ENCODE measurements around the gene ZNF521.
"Not testable (repeated sequence)": the region's sequence is repeated elsewhere in the genome, so short reads cannot be mapped to it uniquely, and the experiment has no call there.

ZNF521 gene

DNA sequence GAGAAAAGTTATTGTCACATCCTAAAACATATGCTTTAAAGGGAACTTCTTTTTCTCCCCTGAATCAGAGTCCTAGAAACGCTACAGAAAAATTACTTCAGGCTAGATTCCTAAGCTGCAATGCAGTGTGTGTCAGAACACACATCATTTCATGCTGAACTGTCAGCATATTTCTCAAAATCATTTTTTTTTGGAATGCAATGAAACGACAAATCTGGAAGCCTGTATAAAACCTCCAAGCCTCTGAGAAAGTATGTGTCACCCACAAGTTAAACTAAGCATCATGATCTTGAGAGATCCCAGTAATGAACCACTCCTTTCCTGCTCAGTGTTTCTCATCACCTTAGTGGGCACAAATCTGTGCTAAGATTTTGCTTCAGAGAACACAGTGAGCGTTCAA lies 276.2 kb downstream of the ZNF521 start:
- DNase-seq (ENCODE audit: low read depth): no peak

DNA sequence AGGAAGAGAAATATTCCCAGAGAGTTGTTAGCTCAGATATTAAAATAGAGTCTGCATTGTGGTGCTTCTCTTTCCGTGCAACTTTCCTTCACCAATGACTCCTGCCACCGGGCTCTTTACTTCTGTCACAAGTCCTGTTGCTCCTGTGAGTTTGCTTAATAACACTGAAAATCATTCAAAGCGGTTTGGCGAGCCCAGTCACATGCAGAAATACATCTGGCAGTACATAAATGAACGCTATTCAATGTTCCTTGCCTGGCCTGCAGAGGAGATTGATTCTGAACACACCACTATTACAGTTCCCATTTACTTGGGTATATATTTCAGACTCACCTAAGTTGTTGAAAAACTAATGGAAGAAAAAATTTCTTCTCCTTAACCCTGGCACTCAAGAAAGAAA lies 276.6 kb downstream of the ZNF521 start:
- DNase-seq (ENCODE audit: low read depth): no peak

DNA sequence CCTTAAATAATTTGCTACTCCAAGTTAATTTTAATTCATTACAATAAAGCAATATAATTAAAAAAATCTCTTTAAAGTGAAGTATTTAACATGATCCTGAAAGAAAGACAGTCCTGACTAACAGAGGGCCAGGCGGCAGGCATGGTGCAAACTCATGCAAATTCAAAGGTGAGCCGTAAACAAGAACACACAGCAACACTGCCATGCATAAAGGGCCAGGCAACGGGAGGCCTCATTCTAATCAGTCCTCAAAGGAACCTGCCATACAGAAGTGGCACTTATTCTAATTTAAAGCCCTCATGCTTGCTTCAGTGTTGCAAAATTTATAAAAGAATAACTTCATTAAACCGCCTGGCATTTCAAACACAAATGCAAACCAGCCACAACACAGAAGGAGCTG lies 277.0 kb downstream of the ZNF521 start:
- no peak for DNase-seq (ENCODE audit: low read depth)

DNA sequence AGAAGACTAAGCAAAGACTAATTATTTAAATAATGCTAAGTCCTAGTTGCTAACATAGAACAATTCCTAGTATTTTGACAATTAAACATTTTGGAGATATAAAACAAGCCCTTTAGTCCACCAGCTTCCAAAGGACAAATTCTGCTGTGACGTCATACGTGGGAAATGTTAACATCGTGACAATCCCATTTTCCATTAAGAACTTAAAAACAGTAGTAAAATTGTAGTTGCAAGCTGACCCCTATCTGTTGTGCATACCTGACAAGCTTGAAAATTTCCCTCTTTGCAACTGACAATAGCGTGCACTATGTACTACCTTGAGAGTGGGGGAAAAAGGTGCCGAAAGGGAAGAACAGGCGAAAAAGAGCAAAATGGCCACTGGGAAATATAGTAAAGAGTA lies 279.8 kb downstream of the ZNF521 start:
- DNase-seq (ENCODE audit: low read depth): no peak

DNA sequence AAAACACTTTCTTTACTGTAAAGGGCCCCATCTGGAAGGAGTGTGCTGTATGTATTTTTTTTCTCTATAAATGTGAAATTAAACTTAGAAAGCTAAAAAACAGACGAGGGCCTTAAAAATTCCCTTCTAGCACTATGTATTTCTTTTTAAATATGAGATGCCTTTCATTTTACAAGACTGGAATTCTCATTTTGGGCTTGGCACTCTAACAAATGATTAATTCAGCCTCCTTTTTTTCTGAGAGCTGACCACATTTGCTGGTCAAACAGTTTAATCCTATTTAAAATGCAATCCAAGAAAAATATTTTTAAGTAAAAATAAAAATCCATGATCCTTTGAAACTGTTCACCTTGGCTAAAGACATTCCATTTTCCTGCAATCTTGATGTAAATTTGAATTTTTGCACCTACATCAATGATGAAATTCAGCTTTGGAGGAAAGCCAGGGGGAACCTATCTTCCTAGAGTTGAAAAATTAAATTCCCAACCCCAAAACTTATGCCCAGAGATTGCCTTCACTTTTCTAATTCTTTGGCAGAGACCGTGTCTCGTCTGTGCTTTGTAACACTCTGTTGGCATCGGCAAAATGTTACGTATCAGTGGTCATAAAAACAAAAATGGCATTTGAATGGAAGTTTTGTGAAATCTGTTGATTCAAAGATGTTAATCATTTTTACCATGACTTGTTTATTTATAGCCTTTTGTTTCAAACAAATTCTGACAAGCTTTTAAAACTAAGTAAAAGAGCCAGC lies 284.5 kb downstream of the ZNF521 start:
- no peak for DNase-seq (ENCODE audit: low read depth)

DNA sequence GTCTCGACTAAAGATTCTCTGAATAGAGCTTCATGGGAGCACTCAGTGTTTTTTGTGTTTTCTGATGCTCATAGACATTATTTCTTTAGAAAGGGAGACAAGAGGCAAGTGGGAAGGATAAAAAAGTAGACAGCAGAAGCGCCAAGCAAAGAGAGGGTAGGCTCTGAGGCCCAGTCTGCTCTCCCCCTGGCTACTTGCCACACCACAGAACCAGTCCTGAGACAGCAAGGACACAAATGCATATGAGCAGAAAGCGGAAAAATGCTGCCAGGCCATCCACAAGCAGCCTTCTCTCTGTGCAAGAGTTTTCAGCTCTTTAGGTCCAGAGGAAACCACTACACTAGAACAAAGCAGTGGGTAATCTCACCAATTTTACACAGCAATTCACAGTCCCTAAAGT lies 285.4 kb downstream of the ZNF521 start:
- no peak for DNase-seq (ENCODE audit: low read depth)

DNA sequence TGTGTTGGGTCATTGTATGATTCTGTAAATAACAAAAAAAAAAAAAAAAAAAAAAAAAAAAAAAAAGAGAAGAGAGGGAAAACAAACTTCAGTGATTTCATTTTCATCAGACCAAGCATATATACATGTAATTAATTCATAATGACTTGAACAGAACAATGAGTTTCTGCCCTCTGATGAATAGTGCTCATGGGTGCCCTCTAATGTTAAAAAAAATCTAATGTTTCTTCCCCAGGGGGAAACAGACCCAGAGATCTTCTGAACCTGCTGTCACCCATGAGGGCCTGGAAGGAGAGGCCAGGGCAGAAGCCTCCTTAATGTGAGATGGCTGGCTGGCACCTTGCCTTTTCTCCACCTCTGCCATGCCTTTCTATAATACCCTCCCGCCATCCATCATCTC lies 289.2 kb downstream of the ZNF521 start:
- no peak for DNase-seq (ENCODE audit: low read depth)

DNA sequence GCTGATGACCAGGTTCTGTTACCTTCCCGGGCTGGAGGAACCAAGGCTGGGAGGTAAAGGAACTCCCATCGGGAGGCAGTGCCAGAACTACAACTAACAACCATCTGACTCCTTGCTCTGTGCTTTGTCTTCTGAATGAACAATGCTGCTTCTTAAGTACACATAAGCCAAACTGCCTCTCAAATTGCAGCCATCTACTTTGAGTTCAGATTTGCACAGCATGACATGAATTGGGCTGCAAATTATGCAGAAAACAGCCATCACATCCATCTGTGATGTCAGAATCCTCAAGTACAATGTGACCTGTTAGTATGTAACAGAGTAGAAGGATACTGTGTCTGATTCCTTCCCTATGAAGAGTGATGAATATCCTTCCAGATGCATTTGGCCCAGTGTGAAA lies 290.6 kb downstream of the ZNF521 start:
- no peak for DNase-seq (ENCODE audit: low read depth)

DNA sequence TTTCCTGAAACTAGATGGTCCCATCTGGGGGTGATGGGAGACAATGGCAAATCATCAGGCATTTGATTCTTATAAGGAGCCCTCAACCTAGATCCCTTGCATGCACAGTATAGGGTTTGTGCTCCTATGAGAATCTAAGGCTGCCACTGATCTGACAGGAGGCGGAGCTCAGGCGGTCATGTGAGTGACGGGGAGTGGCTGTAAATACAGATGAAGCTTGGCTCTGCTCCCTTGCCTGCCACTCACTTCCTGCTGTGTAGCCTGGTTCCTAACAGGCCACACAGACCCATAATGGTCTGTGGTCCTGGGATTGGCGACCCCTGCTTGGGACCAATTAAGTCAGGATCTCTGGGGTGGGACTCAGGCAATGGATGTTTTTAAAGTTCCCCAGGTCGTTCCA lies 293.4 kb downstream of the ZNF521 start:
- no peak for DNase-seq (ENCODE audit: low read depth)

DNA sequence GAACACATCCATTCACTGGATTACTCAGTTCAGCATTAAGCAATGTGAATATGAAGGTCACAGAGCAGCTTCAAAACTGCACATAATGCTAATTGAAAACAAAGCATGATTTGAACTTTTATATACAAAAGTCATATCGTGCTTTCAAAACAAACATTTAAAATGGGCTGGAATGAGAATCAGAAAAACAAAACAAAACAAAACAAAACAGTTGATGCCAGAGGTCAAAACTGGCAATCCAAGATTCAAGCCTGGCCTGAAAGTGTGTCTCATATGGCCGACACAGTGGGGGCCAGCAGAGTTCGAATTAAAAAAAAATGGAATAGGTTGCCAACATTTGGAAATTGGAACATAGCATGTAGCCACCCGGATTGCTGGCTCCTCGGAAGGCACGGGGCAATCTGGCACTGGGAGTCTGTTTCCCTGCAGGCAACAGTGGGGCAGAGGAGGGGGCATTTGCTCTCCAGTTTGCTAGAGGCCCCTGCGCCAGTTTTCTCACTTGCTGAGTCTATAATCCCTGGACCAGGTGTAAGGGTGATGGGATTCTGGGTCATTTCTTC lies 294.4 kb downstream of the ZNF521 start:
- no peak for DNase-seq (ENCODE audit: low read depth)

DNA sequence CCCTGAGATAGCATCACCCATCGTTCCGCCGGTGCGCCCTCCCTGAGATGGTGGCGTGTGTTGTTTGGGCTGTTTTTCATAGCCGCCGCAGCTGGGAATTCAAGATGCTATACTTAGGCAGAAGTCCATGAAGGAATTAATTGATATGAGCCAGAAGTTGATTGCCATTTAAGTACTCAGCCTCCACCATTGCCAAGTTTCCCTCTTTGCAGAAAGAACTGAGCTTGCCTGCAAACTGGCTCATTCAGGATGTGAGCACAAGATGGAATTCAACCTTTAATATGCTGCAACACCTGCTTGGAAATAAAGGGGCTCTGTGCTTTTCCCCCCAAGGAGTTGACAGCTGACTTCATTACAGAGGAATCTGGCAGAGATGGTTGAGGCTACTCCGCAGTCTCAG lies 295.5 kb downstream of the ZNF521 start:
- DNase-seq (ENCODE audit: low read depth): no peak

DNA sequence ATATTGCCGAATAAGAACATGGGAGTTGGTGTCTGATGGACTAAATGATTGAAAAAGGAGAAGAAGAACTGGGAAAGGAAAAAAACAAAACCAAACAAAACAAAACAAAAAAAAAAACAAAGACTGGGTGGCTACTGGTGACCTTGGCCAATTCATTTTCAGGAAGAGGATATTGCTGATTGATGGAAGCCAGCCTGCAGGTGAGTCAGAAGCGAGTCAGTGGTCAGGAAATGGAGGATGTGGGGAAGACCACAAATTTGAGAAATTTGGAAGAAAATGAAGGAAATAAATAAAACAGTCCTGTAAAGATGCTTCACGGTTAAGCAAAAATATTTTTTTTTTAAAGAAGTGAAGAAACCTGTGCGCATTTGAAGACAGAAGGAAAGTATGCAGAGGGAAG lies 296.9 kb downstream of the ZNF521 start:
- no peak for DNase-seq (ENCODE audit: low read depth)

DNA sequence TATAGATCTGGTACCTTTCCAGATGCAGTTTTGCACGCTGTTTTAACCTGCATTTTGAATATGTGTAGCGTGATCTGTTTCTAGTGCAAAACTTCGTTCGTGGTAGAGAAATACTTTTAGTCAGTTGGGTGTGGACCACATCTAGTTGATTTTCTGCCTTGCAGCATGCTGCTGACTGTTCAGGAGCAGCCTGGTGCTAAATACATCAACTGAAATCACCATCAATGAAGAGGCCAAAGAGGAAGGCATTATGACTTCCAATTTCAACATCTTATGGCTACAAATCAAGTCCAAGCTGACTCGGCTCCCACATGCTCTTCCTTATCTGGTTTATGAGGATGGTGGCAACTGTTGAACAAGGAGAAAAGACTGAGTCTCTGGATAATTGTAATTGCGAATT lies 298.5 kb downstream of the ZNF521 start:
- DNase-seq (ENCODE audit: low read depth): no peak

DNA sequence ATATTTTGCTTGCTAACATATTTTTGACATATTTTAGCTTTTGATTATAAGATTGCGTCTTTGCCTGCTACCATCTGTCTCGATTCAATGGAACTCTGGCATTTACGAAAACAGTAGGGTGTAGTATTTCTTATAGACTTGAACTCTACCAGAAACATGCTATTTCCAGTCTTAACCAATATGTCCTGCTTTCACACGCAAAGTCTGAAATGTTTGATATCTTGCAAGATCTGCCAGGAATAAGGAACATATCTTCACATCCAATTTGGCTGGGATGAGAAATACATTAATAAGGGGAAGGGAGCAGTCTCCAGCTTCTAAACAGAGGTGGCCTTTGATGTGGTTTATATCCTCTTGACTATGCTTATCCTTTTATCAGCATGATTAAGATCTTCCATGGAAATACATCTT lies 299.4 kb downstream of the ZNF521 start:
- DNase-seq (ENCODE audit: low read depth): no peak

DNA sequence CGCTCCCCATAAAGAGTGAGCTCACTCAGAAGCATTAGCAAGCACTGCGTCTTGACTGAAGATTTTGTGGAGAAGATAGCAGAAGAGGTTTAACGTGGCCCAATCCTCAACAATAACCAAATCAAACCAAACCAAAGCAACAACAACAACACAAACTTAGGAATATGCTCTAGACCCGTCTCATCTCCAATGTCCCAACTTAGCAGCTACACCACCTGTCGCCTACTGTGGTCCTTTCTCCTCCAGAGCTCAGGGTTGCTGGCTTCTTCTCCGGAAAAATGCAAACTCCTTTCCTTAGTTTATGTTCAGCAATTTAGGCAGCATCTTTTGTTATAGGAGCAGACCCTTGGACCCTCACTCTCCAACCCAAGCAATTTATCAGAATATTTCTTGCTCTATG lies 301.4 kb downstream of the ZNF521 start:
- DNase-seq (ENCODE audit: low read depth): no peak

DNA sequence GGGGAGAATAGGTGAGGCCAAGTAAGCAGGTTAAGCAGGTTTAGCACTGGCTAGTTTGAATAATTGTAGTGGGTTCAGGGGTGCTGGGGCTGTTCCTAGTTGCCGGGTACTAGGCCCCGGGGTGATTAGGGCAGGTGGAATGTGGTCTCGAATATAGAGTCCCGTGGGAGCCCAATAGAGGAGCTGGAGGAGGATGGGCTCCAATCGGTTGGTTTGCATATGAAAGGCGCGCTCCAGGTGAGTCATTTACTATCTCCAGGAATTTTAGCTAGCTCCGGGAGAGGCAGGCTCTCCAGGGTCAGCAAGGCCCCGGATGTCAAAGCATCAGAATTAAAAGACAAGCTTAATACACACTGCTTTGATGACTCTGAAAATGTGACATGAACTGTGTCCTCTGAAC lies 304.0 kb downstream of the ZNF521 start:
- DNase-seq (ENCODE audit: low read depth): no peak

DNA sequence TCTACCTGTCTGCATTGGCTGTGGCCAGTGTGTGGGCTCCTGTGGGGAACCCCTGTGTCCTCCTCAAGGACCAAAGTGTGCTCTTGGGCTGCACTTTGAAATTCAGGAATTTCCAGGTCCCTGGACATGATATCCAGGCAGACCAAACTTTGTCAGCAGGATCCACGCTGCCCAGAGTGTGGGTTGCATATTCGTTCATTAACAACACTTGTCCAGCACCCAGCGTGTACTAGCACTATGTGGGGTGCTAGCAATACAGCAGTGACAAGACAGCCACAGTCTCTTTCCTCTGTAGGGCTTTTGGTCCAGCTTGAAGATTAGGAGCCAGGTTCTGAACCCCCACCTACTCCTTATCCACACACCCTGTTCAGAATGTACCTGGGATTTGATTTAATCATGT lies 304.5 kb downstream of the ZNF521 start:
- DNase-seq (ENCODE audit: low read depth): no peak

DNA sequence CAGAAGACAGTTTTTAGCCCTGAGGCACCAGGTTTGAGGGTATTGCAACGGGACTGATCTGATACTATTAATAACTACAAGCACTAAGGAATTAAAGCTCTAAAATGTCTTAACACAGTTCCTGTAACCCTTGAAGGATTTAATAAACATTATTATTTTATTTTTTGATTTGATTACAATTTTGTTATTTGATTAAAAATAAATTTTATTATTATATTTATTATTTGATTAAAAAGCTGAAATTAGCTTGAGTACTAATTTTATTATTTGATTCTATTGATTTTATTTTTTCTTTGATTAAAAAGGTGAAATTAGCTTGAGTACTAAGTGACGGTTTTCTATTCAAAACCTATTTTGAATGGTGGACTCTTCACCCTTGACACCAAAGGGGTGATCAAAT lies 307.3 kb downstream of the ZNF521 start:
- DNase-seq (ENCODE audit: low read depth): no peak

DNA sequence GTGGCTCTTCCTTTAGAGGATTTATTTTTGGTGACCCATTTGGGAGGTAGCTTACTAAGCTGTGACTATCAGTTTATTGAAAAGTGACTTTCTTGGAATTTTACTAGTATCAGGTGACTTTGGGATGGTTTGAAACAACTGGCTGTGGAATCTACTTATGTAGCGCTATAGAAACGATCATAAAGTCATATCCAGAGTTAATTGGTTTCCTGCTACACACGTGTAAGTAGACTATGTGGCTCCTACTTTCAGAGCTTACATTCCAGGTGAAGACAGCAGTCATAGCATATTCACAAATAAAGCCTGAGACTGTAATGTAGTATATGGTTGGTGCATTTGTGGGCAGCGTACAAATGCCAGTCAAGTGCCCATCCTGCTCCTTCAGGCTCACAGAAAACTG lies 308.9 kb downstream of the ZNF521 start:
- no peak for DNase-seq (ENCODE audit: low read depth)

DNA sequence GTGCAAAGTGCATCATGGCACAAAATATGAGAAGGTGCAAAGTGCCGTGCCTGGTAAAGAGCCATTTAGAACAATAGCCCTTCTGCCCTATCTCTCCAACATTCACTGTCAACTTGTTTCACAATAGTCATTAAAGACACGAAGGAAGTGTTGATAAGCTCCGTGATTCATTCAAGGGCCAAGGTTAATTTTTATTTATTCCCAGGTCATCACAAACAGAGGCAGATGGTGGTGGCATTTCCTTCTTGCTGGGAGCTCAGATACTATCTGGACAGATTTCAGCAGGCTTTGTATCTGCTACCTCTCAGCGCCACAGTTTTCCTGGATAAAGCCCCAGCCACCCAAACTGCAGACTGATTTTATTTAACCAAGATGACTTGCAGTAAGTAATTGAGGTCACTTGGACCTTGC lies 309.3 kb downstream of the ZNF521 start:
- DNase-seq (ENCODE audit: low read depth): no peak

DNA sequence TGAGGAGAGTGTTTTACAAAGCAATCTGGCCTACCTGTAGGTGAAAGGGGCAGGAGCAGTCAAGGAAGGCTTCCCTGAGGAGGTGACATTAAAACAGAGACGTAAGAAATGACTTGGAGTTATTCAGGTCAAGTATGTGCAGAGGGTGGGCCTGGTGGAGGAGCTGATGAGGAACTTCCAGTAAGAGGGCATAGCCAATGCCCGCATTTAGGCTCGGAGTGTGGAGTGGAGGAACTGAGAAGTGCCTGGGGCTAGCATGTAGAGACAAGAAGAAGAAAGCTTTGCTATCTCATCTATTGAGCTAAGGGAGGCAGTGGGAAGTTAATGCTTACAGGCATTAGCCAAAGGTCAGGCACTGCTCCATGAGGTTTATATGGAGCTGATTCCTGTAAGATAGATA lies 312.2 kb downstream of the ZNF521 start:
- DNase-seq (ENCODE audit: low read depth): no peak

DNA sequence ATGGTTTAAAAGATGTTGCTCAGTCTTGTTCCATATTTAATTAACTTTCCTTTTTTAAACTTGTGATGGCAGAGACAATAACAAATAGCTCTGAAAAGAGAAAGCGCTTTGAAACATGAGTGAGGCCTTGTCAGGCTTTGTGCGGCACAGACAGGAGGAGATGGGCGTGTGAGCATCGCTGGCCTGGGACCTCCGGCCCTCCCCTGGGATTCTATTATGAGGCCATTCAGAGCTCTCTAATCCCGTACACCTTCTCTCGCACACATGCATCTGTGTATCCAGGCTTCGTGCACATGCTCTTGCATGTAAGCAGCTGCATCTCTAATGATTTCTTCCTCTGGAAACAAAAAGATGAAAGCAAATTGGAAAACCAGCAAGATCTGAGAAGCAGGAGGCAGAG lies 313.7 kb downstream of the ZNF521 start:
- no peak for DNase-seq (ENCODE audit: low read depth)

DNA sequence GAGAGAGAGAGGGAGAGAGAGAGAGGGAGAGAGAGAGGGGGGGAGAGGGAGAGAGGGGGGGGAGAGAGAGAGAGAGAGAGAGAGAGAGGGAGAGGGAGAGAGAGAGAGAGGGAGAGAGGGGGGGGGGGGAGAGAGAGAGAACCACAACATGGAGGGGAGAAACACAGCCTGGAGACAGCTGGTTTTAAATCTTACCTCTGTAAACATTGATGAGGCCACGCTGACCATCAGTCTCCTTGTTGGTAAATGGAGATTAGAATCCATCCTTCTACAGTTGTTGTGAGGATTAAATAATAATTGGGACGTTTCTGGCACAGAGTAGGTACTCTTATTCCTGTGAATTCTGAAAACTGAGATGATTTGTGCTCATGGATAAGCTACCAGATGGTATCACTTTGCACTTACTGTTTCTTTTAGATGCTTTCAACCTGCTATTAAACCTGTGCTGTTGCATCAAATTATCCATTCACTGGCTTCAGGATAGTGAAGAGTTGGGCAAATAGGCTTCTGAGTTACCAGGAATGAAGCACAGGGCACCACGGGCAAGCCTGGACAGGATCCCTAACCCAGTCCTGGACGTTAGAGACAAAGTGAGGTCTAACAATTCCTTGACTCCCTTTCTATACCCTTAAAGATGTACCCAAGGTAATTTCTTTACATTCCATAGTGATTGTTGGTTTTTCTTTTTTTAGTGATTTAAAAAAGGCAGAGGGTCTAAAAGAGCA lies 318.1 kb downstream of the ZNF521 start:
- no peak for DNase-seq (ENCODE audit: low read depth)

DNA sequence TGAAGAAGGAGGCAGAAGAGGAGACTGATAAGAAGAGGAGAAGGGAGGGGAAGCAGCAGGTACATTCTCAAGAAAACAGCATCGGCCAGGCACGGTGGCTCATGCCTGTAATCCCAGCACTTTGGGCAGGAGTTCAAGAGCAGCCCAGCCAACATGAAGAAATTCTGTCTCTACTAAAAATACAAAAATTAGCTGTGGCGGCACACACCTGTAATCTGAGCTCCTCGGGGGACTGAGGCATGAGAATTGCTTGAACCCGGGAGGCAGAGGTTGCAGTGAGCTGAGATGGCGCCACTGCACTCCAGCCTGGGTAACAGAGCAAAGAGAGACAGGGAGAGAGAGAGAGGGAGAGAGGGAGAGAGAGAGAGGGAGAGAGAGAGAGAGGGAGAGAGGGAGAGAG lies 318.8 kb downstream of the ZNF521 start:
- DNase-seq (ENCODE audit: low read depth): not testable (repeated sequence)

All from activated gamma-delta T cell treated with anti-CD3 and anti-CD28 coated beads, Interleukin-2, amount 50 U/mL, for 16 hours (primary cell).